Measurements from ENCODE around the gene P4HB. TPM values are rescaled to one million over a fixed set of nuclear protein-coding genes. Genes with fewer than 3 reads are reported as not detected.

The P4HB gene
- total and polyA plus RNA-seq, 10 of the 15 experiments (the other 5 are each of a cell fraction or from before 2014, with no cell fraction given): 4.7 to 549 (median 361) TPM

- no peak for TF ChIP-seq CBFB (IDR thresholded peaks at IDR 0.05; ENCODE audit: low read depth)
- 0 out of 2 replicates have a peak, but pooled peaks have one; percentile 12 for TF ChIP-seq MXI1 (IDR thresholded peaks at IDR 0.05; ENCODE audit: low read depth, low read length)
- no peak for TF ChIP-seq CREB1 (IDR thresholded peaks at IDR 0.05; ENCODE audit: low read depth)
Observed at GRCh38 chr17:81890447-81891302, 30.3 kb upstream of the P4HB start (continued).

- Histone ChIP-seq H2AFZ (ENCODE audit: control insufficient read depth, low read depth, low read length) (no peak overlapping the region), H4K20me1 (ENCODE audit: control insufficient read depth, insufficient read depth) (0 out of 2 replicates have a peak, but pooled peaks cover 3% of the 10 kb centered on the region), H3K27me3 (replicated peaks in 1 of 2; ENCODE audit: control insufficient read depth in 2 of 2, insufficient read depth in 2 of 2, low read length in 1 of 2) (no peaks in the 10 kb centered on the region), H3K36me3 (ENCODE audit: control insufficient read depth in 2 of 2, insufficient read depth in 2 of 2, low read length in 1 of 2) (peaks cover 22 to 26% of the 10 kb centered on the region in 2 experiments; a peak in 3 of 4 replicates), H3K79me2 (ENCODE audit: control insufficient read depth, insufficient read depth, low read length) (peaks cover 52% of the 10 kb centered on the region), H3K4me2 (ENCODE audit: control insufficient read depth, insufficient read depth) (peak overlapping the region; percentile 97), H3K9me3 (replicated peaks; ENCODE audit: control insufficient read depth, insufficient read depth, low read length) (no peaks in the 10 kb centered on the region), H3K4me3 (peak overlapping the region; percentile 91; the same call in 1 of the 2 replicates), H3K27ac (ENCODE audit: control insufficient read depth, insufficient read depth) (no peak overlapping the region), H3K9ac (ENCODE audit: control insufficient read depth, insufficient read depth, low read length) (peak overlapping the region; percentile 98), H3K4me1 (ENCODE audit: control insufficient read depth, insufficient read depth, low read length) (peaks cover 30% of the 10 kb centered on the region)
- ChIA-PET CTCF (no interaction called here), POLR2A (interaction anchor here (0.6 kb wide), 1 partner anchor 9 kb away, joined by 4 read pairs; no protein-coding TSS in a partner anchor), RAD21 (ENCODE audit: unreplicated experiment) (no interaction called here), SMC1A (ENCODE audit: uncharacterized antibody, unreplicated experiment) (no interaction called here)
- DNase-seq (ENCODE audit: low read depth, low spot score): no peak
- TF ChIP-seq YY1 (IDR thresholded peaks at IDR 0.05; ENCODE audit: low read depth, low read length) (no peak), NR2F1 (conservative IDR thresholded peaks at IDR 0.05) (no peak), ETV6 (conservative IDR thresholded peaks at IDR 0.05 in 1 of 2, IDR thresholded peaks at IDR 0.05 in 1 of 2; ENCODE audit: borderline replicate concordance in 1 of 2, low read depth in 1 of 2) (no peak), MEF2B (IDR thresholded peaks at IDR 0.05; ENCODE audit: partially characterized antibody, poor library complexity, severe bottlenecking) (no peak), PAX8 (IDR thresholded peaks at IDR 0.05) (no peak), JUND (IDR thresholded peaks at IDR 0.05; ENCODE audit: low read depth, low read length) (no peak)
- in situ Hi-C loops (cut with MboI) (no loop called here), intact Hi-C loops (cut with micrococcal nuclease; ENCODE audit: unreplicated experiment) (loop anchor here (2.0 kb wide), 1 partner anchor 17 kb away; no protein-coding TSS in a partner anchor)
- no peak for ATAC-seq
- no peak for FAIRE-seq
- BruUV-seq (replicated peaks): no TSS peak
- WGBS (ENCODE audit: insufficient coverage, insufficient replicate concordance, low lambda C conversion rate, missing lambda C conversion rate): 90% methylated on average over 9 of the region's 9 CpGs
Observed at GRCh38 chr17:81889602-81890001, 29.3 kb upstream of the P4HB start.
